NCI-H187 treated with DMSO at 0.1 percent for 48 hours (cell line): ENCODE results near the gene CLEC18C.
"Not testable (repeated sequence)": the region's sequence is repeated elsewhere in the genome, so short reads cannot be mapped to it uniquely, and the experiment has no call there.

ENCODE experiments used
- DNase-seq: peaks from one replicate; lab custom pipeline; 2025; lab: John Stamatoyannopoulos, UW

CLEC18C gene

DNA sequence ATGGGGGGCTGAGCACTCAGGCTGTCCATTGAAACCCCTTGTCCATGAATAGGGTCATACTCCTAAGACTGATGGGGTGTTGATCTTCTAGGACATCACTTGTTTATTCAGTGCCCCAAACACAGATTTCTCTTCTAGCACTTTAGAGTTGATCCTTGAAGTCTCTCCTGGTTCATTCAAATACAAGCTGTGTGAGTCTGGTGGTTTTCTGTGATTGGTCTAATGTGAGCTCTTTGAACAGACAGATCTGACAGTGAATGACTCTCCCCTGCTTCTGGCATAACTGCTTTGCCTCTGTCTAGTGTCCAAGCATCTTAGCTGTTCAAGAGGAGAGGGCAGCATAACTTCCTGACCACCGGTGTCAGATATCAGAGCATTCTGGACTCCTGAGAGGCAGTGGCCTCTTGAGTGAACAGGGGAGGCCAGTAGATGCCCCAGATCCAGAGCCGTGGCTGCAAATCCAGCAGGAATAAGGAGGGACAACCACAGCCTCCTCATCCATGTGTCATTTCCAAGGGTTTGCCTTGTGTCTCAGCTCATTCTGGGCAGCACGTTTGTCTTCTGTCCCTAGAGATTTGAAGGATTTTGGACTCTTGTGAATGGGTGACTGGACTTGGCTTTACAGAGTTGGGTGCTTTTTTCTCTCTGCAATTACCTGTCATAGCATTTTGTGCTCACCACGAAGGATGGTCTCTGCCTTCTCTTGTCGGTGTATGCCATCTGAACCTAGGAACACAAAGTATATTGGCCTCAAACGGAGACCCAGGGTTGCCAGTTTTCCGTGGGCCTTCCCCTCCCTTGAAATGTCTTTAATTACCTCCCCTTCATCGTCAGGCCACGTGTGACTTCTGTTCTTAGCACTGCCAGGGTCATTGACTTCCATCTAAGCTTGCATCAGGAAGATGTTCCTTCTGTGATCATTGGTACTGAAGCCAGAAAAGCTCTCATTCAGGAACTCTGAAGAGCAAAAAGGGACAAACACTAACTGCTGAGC is 13.9 kb upstream of the CLEC18C start:
- DNase-seq: no peak

DNA sequence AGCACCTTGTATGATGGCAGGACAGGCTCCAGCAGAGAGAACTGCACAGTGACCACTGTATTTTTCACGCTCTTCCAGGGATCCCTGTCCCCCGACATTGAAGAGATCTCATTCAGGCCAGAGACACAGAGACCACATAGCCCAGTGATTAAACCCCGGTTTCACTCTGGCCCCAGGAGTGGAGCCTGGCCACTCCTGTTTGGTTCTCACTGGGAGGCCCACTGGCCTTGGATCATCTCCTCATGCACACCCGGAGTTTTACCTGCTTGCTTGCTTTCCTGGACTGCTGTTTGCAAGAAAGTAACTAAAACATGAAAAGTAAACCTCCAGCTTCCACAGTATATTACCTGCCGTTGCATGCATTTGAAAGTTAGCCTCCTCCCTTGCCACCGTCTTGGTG is 13.2 kb upstream of the CLEC18C start:
- no peak for DNase-seq

DNA sequence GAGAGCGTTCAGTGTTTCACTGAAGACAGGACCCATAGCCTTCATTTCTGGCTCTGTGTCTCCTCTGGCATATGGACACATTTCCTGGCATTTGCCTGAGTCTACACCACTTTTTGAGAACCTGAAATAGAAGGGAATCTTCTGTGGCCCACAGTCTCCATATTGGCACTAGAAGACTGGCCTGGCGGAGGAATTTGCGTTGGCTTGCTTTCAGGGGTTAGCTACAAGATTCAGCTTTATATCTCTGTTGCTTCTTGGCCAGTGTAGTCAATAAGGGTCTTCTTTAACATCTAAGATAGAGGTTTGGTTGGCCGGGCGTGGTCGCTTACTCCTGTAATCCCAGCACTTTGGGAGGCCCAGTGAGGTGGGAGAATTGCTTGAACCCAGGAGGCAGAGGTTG is 12.8 kb upstream of the CLEC18C start:
- DNase-seq: no peak

DNA sequence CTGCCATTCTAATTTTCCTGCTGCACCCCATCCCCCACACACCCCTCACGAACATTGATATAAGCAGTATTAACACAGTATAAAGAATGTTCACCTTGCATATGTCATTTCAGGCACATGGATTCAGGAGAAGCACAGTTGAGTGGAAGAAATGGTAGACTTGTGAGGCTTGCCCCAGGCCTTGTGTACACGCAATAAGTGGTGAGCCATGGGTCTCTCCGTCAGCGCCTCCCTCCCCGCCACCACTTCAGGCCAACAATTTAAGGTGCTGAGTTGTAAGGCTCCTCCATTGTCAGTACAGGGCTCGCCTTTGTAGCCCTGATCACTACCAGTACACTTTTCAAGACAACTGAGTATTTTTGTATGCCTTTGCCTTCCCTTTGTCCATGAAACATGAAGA is 12.2 kb upstream of the CLEC18C start:
- no peak for DNase-seq

DNA sequence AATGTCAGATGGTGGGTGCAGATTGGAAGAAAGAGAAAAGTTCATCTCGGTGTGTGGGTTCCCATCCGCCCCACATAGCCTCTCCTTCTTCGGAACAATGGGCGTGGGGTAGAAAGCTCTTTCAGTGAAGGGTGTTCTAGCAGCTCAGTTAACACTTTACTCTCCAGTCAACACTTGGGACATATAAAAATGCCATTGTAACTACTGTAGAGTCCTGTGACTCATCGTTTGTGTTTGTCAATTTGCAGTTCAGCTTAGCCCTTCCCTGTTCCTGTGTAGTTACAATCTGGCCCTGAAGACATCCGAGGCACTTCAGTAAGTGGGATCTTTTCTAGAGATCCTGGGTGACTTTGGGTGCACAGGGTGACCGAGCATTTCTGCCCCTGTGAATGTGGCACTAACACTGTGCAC is 11.5 kb upstream of the CLEC18C start:
- no peak for DNase-seq

DNA sequence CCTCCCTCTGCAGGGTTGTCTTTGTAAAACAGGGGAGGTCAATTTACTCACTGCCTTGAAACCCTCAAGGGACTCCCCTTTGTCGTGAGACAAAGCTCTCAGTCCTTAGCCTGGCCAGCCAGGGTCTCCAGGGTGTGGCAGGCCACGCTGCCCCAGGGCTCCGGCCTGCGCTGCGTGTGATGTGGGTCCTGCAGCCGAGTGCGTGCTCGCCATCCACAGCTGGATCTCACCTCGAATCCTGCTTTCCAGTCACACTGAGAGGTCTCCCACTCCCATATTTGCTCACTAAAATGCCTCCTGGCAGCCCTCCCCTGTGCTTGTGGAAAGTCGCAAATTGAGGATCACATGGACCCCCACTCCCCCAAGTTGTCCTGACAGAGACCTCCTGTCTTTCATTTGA is 10.0 kb upstream of the CLEC18C start:
- DNase-seq: no peak

DNA sequence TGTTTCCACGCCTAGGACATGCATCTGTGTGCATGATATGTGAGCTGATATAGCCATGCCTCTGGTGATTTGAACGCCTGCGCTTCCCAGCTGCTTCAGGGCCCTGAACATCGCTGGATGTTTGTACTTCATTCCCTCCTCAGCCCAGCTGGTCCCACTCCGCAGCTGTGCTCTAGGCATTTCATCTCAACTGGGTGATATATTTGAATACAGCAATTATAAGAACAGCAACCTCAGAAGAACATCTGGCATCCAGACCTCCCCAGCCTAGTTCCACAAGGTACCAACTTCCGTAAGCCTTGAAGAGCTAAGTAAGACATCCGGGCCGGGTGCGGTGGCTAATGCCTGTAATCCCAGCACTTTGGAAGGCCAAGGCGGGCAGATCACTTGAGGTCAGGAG is 6.9 kb upstream of the CLEC18C start:
- not testable (repeated sequence) for DNase-seq

DNA sequence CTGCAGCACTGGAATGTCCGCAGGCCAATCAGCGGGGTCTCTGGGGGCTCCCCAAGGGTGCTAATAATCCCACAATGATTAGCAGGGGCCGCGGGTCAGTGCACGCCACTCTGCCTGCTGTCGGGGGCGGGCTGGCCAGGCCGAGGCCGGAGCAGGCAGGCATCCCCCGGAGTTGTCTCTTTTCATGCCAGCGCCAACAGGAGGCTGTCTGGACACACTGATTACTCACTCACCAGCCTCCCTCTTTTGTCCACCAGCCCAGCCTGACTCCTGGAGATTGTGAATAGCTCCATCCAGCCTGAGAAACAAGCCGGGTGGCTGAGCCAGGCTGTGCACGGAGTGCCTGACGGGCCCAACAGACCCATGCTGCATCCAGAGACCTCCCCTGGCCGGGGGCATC is 329 bp downstream of the CLEC18C start:
- DNase-seq: not testable (repeated sequence)

DNA sequence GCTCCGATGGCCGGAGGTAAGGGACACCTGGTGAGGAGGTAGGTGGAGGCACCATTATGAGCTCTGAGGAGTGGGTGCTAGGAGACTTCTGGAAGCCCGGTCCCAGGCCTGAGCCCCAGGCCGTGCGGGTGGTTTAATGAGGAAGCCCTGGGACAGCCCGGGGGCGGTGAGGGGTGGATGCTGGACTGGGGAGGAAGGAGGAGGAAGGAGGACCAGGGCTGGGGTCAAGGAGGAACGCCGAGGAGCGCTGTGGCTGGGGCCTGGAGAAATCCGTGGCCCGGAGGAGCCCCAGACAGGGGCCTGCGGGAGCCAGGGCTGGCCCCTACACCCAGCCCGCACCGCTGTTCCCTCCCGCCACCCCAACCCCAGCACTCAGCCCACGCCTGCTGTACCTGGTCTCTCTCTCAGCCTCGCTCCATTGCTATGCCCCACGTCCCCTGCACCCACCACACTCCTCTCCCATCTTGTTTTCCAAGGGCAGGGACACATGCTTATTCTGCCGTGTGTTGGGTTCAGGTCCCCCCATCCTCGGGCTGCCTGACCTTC is 873 bp downstream of the CLEC18C start:
- not testable (repeated sequence) for DNase-seq

DNA sequence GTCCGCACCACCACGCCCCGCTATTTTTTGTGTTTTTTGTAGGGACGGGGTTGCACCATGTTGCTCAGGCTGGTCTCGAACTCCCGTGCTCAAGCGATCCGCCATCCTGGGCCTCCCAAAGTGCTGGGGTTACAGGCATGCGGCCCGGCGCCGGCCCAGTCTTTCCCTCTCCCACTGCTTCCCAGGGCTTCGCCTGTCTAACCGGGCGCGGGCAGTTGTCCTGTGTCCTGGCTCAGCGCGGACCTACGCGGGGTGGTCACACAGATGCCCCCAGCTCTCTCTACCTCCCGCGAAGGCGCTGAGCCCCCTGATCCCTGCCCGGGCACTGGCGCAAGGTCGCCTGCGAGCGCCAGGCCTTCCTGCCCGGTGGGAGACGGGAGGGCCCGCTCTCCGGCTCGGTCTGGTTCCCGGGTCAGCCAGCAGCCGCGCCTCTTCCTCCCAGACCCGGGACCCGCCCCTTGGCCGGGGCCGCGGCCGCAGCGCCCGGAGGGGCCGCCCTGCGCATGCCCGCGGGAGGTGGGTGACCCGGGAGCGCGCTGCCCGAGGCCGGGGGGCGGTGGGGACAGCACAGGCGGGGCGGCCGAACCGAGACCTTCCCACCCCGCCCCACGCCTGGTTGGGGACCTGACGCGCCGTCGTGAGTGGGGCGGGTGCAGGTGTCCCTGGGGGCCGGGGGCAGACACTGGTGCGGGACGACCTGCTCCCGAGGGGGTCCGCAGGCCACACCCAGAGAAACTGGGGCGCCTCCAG is 14.4 kb downstream of the CLEC18C start:
- not testable (repeated sequence) for DNase-seq

DNA sequence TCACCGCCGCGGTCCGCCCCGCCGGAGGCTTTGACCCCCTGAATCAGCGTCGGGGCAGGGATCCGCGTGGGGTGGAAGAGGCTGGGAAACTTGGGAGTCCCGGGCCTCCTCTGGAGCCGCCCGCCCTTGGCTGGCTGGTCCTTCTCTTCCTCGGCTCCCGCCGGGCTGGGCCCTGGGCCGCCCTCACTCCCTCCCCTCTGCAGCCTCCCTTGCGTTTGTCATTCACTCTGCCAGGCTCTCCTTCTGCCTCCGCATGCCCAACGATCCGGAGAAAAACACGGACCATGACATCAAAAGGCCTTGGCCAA is 15.0 kb downstream of the CLEC18C start:
- not testable (repeated sequence) for DNase-seq

DNA sequence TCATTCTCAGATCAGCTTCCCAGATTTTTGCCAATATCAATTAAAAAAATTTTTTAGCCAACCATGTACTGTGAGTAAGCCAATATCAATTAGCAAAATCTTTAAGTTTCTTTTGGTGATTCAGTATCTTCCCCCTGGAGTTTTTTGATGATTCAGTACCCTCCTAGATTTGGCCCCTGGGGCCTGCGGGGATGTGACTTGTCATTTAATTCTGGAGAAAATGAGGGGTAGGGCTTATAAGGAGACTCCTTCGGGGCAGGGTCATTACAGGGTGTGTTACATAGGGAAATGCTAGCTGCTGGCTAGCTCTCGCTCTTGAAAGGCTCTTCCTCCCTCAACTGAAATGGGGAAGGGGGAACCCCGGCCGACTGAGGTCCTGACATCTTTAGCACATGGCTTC is 17.0 kb downstream of the CLEC18C start:
- not testable (repeated sequence) for DNase-seq

DNA sequence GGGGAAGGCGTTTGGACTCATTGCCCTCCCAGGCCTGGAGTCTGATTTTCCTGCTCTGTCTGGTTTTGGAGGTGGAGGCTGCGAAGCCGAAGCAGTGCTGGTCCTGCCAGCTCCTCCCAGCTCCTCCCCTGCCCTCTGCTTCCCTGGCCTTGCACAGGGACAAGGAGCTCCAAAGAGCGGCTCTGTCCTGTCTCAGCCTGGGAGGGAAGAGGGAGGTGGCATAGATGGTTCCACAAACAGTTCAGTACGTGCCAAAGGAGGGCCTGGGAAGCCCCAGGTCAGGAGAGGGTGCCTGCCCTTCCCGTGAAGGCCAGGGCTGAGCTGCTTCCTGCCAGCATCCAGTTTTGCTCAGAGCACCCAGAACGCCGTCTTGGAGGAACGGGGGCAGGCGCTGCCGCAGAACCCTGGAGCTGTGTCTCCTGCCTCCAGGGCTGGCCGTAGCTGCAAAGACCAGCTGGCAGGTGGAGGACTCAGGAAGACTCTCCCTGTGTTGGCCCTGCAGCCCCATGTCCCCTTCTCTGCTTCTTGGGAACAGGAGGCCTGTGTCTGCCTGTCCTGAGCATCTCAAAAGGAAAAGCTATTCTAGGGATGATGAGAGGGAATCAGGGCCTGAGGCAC is 23.2 kb downstream of the CLEC18C start:
- not testable (repeated sequence) for DNase-seq

DNA sequence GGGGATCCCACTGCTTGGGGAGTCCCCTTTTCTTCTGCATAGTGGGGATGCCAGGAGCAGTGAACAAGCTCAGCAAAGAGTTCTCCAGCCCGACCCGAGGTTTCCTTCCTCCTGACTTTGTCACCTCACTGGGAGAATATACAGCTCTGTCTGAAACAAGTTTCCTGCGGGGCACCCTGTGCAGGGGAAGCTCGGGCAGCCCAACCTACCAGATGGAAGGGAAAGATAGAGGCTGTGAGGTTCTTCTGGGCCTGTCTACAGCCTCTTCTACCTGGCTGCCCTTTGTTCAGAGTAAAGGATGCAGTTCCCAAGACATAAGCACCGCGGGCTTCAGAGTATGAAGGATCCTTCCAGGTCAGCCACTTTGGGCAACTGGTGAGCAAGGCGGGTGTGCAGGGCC is 24.0 kb downstream of the CLEC18C start:
- not testable (repeated sequence) for DNase-seq

DNA sequence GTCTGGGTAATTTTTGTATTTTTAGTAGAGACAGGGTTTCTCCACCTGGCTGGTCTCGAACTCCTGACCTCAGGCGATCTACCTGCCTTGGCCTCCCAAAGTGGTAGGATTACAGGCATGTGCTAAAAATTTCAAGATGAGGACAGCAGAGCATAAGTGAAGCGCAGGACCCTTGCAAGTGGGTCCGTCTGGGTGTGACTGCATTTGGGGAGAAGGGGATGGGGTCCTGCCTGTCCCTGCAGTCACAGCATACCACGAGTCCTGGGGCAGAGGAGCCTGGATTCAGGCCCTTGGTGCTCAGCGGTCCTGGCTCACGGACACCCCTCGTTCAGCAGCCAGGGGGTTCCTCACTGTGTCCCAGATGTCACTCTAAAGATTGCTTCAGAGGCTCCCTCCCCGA is 24.6 kb downstream of the CLEC18C start:
- DNase-seq: not testable (repeated sequence)

DNA sequence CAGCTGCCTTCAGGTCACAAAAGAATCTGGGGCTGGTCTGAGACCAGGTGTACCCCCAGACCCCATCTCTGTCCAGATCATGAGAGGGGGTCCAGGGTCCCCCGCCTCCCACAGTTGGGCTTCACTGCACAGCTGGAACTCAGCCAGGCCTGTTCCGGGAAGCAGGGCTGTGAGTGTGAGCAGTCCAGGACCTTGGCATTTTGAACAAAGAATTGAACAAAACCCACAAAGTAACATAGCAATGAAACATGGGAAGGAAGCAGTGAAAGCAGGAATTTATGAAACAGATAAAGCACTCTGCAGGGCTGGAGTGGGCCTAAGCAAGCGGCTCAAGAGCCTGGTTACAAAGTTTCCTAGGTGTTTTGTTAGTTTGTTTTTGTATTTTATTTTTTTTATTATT is 25.1 kb downstream of the CLEC18C start:
- DNase-seq: not testable (repeated sequence)

DNA sequence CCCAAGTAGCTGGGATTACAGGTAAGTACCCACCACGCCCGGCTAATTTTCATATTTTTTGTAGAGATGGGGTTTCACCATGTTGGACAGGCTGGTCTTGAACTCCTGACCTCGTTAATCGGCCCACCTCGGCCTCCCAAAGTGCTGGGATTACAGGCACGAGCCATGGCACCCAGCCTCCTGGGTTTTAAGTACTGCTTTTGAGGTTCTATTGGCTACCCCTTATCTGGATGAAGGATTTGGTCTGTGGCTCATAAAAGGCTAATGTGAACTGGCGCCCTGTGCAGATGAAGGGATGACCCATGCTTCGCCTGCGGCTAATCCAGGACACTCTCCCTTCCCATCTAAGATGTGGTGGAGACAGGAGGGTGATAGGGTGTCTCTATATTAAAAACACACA is 25.6 kb downstream of the CLEC18C start:
- DNase-seq: not testable (repeated sequence)

DNA sequence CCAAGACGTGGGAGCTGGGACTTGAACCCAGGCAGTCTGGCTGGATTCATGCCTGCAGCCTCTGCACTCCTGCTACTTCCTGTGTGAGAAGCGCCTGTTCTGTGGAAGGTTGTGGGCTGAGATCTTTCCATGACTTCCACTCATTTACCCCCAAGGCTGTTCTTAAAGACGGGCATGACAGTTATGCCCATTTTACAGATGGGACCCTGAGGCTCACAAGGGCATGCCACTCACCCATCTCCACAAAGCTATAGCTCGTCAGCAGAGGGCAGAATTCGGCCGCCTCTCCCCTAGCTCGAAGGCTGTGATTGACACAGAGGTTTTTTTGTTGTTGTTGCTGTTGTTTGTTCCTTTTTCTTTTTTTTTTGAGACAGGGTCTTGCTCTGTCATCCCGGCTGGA is 26.5 kb downstream of the CLEC18C start:
- not testable (repeated sequence) for DNase-seq

DNA sequence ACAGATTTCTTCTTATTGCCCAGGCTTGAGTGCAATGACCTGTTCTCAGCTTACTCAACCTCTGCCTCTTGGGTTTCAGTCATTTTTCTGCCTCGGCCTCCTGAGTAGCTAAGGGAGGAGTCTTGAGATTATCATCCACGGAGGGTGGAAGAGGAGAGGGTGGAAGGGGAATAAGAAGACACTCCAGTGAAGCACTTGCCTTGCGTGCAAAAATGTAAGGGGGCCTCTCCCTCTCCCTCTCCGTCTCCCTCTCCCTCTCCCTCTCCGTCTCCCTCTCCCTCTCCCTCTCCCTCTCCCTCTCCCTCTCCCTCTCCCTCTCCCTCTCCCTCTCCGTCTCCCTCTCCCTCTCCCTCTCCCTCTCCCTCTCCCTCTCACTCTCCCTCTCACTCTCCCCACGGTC is 29.9 kb downstream of the CLEC18C start:
- not testable (repeated sequence) for DNase-seq

DNA sequence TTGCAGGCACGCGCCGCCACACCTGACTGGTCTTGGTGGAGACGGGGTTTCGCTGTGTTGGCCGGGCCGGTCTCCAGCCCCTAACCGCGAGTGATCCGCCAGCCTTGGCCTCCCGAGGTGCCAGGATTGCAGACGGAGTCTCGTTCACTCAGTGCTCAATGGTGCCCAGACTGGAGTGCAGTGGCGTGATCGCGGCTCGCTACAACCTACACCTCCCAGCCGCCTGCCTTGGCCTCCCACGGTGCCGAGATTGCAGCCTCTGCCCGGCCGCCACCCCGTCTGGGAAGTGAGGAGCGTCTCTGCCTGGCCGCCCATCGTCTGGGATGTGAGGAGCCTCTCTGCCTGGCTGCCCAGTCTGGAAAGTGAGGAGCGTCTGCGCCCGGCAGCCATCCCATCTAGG is 30.4 kb downstream of the CLEC18C start:
- not testable (repeated sequence) for DNase-seq

DNA sequence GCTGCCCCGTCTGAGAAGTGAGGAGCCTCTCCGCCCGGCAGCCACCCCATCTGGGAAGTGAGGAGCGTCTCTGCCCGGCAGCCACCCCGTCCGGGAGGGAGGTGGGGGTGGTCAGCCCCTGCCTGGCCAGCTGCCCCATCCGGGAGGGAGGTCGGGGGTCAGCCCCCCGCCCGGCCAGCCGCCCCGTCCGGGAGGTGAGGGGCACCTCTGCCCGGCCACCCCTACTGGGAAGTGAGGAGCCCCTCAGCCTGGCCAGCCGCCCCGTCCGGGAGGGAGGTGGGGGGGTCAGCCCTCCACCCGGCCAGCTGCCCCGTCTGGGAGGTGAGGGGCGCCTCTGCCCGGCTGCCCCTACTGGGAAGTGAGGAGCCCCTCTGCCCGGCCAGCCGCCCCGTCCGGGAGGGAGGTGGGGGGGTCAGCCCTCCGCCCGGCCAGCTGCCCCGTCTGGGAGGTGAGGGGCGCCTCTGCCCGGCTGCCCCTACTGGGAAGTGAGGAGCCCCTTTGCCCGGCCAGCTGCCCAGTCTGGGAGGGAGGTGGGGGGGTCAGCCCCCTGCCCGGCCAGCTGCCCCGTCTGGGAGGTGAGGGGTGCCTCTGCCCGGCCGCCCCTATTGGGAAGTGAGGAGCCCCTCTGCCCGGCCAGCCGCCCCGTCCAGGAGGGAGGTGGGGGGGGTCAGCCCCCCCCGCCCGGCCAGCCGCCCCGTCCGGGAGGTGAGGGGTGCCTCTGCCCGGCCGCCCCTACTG is 31.2 kb downstream of the CLEC18C start:
- DNase-seq: not testable (repeated sequence)

DNA sequence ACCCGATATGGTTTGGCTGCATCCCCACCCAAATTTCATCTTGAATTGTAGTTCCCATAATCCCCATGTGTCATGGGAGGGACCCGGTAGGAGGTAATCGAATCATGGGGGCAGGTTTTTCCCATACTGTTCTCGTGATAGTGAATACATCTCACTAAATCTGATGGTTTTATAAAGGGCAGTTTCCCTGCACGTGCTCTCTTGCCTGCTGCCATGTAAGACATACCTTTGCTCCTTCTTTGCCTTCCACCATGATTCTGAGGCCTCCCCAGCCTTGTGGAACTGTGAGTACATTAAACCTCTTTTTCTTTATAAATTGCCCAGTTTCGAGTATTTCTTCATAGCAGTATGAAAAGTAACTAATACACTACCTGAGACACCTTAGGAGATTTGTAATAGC is 32.8 kb downstream of the CLEC18C start:
- not testable (repeated sequence) for DNase-seq
